ENCODE data around the gene LIPA.

- TF ChIP-seq CTCF (IDR thresholded peaks at IDR 0.05) (no peak), POLR2A (IDR thresholded peaks at IDR 0.05) (no peak)
These were observed 29.7 kb downstream of the LIPA start for GRCh38 chr10:89221919-89222318.
